HepG2 (cell line): ENCODE results near the gene STMN3. TPM values are rescaled to one million over a fixed set of nuclear protein-coding genes. Genes with fewer than 3 reads are reported as not detected.

ENCODE experiments used
- AKAP8 ChIP-seq: sonication (generic); formaldehyde crosslinking; IDR thresholded peaks from 2 replicates; pipeline ENCODE4 v1.5.1; 2020; ENCODE audit warnings: mild to moderate bottlenecking, missing genetic modification reagents
- CBX1 ChIP-seq: IDR thresholded peaks from one replicate; pipeline ENCODE4 v1.6.1; 2016; ENCODE audit warnings: antibody characterized with exemption, low read depth
- ETV5 ChIP-seq: IDR thresholded peaks from 2 replicates; pipeline ENCODE4 v1.6.1; 2018; ENCODE audit warnings: missing biosample characterization, missing genetic modification reagents, inconsistent platforms, borderline replicate concordance
- KDM3A ChIP-seq: IDR thresholded peaks from 2 replicates; pipeline ENCODE4 v1.6.1; 2018; ENCODE audit warnings: low read depth, missing compliant biosample characterization
- MXI1 ChIP-seq: IDR thresholded peaks from 3 replicates; pipeline ENCODE4 v1.6.1; 2012; ENCODE audit warnings: low read depth, low read length, inconsistent platforms, borderline replicate concordance
- PRPF4 ChIP-seq: fragments of 200-400 bp; formaldehyde crosslinking; IDR thresholded peaks from 2 replicates; pipeline ENCODE4 v1.6.1; 2016; ENCODE audit warnings: low read length, low read depth; ENCODE audit not compliant: poor library complexity, severe bottlenecking
- RBFOX2 ChIP-seq: fragments of 200-400 bp; formaldehyde crosslinking; IDR thresholded peaks from 2 replicates; pipeline ENCODE4 v1.6.1; 2017; ENCODE audit warnings: low read depth, mild to moderate bottlenecking, low read length
- SIN3A ChIP-seq: IDR thresholded peaks from 2 replicates; pipeline ENCODE4 v1.6.1; 2011; ENCODE audit warnings: low read depth, mild to moderate bottlenecking, control low read depth, low read length, borderline replicate concordance
- TOPORS ChIP-seq: sonication (generic); formaldehyde crosslinking; IDR thresholded peaks from 2 replicates; pipeline ENCODE4 v1.8.0; 2023; ENCODE audit warnings: mild to moderate bottlenecking, missing genetic modification reagents
- YEATS2 ChIP-seq: sonication (generic); formaldehyde crosslinking; IDR thresholded peaks from 2 replicates; pipeline ENCODE4 v1.4.0; 2020; ENCODE audit warnings: missing genetic modification reagents, borderline replicate concordance
- ZBTB25 ChIP-seq: IDR thresholded peaks from 2 replicates; pipeline ENCODE4 v1.6.1; 2018; ENCODE audit warnings: missing genetic modification reagents
- ZBTB3 ChIP-seq: sonication (generic); formaldehyde crosslinking; IDR thresholded peaks from 2 replicates; pipeline ENCODE4 v1.4.0; 2020; ENCODE audit warnings: low read depth, mild to moderate bottlenecking, moderate library complexity, missing genetic modification reagents, borderline replicate concordance
- ZBTB8A ChIP-seq: sonication (generic); formaldehyde crosslinking; IDR thresholded peaks from 2 replicates; pipeline ENCODE4 v1.4.0; 2020; ENCODE audit warnings: mild to moderate bottlenecking, low read depth, missing genetic modification reagents, borderline replicate concordance
- ZNF207 ChIP-seq: fragments of 450-650 bp; IDR thresholded peaks from 2 replicates; pipeline ENCODE4 v1.6.1; 2016; ENCODE audit warnings: antibody characterized with exemption, borderline replicate concordance
- ZNF235 ChIP-seq: sonication (generic); formaldehyde crosslinking; IDR thresholded peaks from 2 replicates; pipeline ENCODE4 v1.8.1; 2023; ENCODE audit warnings: mild to moderate bottlenecking, missing genetic modification reagents, borderline replicate concordance
- ZNF24 ChIP-seq: fragments of 450-650 bp; IDR thresholded peaks from 2 replicates; pipeline ENCODE4 v1.6.1; 2017; ENCODE audit warnings: antibody characterized with exemption, mild to moderate bottlenecking
- ZNF317 ChIP-seq: sonication (generic); formaldehyde crosslinking; IDR thresholded peaks from 2 replicates; pipeline ENCODE4 v1.5.0; 2020; ENCODE audit warnings: mild to moderate bottlenecking, missing genetic modification reagents
- ZNF333 ChIP-seq: sonication (generic); formaldehyde crosslinking; IDR thresholded peaks from 2 replicates; pipeline ENCODE4 v1.4.0; 2020; ENCODE audit warnings: mild to moderate bottlenecking, missing genetic modification reagents, borderline replicate concordance
- ZNF337 ChIP-seq: sonication (generic); formaldehyde crosslinking; IDR thresholded peaks from 2 replicates; pipeline ENCODE4 v1.5.1; 2020; ENCODE audit warnings: missing genetic modification reagents, low read depth, mild to moderate bottlenecking, borderline replicate concordance
- ZNF441 ChIP-seq: sonication (generic); formaldehyde crosslinking; IDR thresholded peaks from 2 replicates; pipeline ENCODE4 v1.7.0; 2021; ENCODE audit warnings: missing genetic modification reagents, borderline replicate concordance
- ZNF530 ChIP-seq: sonication (generic); formaldehyde crosslinking; IDR thresholded peaks from 2 replicates; pipeline ENCODE4 v1.5.0; 2020; ENCODE audit warnings: low read depth, mild to moderate bottlenecking, missing genetic modification reagents
- ZNF563 ChIP-seq: sonication (generic); formaldehyde crosslinking; IDR thresholded peaks from 2 replicates; pipeline ENCODE4 v1.8.0; 2022; ENCODE audit warnings: mild to moderate bottlenecking, moderate library complexity, missing genetic modification reagents
- ZNF75D ChIP-seq: sonication (generic); formaldehyde crosslinking; IDR thresholded peaks from 2 replicates; pipeline ENCODE4 v1.8.1; 2023; ENCODE audit warnings: missing genetic modification reagents, mild to moderate bottlenecking, borderline replicate concordance
- polyA plus RNA-seq, 8 experiments: library from polyadenylated mRNA; depleted of rRNA in 3 of 8; stranded (reverse) in 7 of 8; unstranded in 1 of 8; fragments of >200 nt; fragmentation: Illumina TruSeq in 4 of 8; extraction: Trizol in 4 of 8; gene quantifications; 2 replicates each; pipeline versions ENCODE4 v1.2.1 to v1.2.3, GENCODE V29; 2011 to 2016; ENCODE audit warnings: low read depth in 4 of 8, missing spikeins in 1 of 8, mixed read lengths in 1 of 8; ENCODE audit not compliant: insufficient read depth in 1 of 8
- total RNA-seq, 5 experiments: library from RNA; depleted of rRNA; stranded (reverse); fragments of >200 nt; fragmentation: Illumina TruSeq; extraction: Trizol; gene quantifications; 2 replicates each; pipeline ENCODE4 v1.2.3, GENCODE V29; 2016; ENCODE audit warnings: low read depth in 1 of 5
- TF ChIP-seq, protein P1 (sequence below): sonication (generic); formaldehyde crosslinking; IDR thresholded peaks from 2 replicates; pipeline ENCODE4 v1.5.1; 2020; ENCODE audit warnings: mild to moderate bottlenecking, missing genetic modification reagents, borderline replicate concordance
- TF ChIP-seq, protein P2 (sequence below): sonication (generic); formaldehyde crosslinking; IDR thresholded peaks from 2 replicates; pipeline ENCODE4 v1.5.1; 2020; ENCODE audit warnings: mild to moderate bottlenecking, missing genetic modification reagents, moderate library complexity

The STMN3 gene
- total and polyA plus RNA-seq, 2 of the 13 experiments (the other 11 are each of a cell fraction or from before 2014, with no cell fraction given): 21.0 to 48.3 TPM

- TF ChIP-seq ZNF337 (peak; percentile 88; the same call in 1 of the 2 replicates), ZNF24 (no peak), ZNF333 (CRISPR knock-in tag) (peak; percentile 85; the same call in 1 of the 2 replicates), KDM3A (0 out of 2 replicates have a peak, but pooled peaks have one; percentile 17), ZBTB8A (peak; percentile 48; the same call in 1 of the 2 replicates), ZNF75D (CRISPR knock-in tag) (no peak), PRPF4 (peak; percentile 37), AKAP8 (CRISPR knock-in tag) (peak; percentile 57; the same call in 1 of the 2 replicates), ZBTB3 (CRISPR knock-in tag) (0 out of 2 replicates have a peak, but pooled peaks have one; percentile 18), ZNF563 (peak; percentile 25; the same call in 1 of the 2 replicates), ZNF317 (CRISPR knock-in tag) (no peak), MXI1 (peak; percentile 35; the same call in 1 of the 3 replicates), SIN3A (peak; percentile 55; the same call in 1 of the 2 replicates), ZNF530 (CRISPR knock-in tag) (no peak), ZNF441 (no peak; the same call in 1 of the 2 replicates), YEATS2 (CRISPR knock-in tag) (peak; percentile 37; the same call in 1 of the 2 replicates), TOPORS (0 out of 2 replicates have a peak, but pooled peaks have one; percentile 58), ETV5 (CRISPR knock-in tag) (no peak), ZNF235 (CRISPR knock-in tag) (0 out of 2 replicates have a peak, but pooled peaks have one; percentile 28), ZNF207 (no peak), RBFOX2 (peak; percentile 85), CBX1 (no peak), ZBTB25 (CRISPR knock-in tag) (0 out of 2 replicates have a peak, but pooled peaks have one; percentile 8)
- TF ChIP-seq, protein P1, sequence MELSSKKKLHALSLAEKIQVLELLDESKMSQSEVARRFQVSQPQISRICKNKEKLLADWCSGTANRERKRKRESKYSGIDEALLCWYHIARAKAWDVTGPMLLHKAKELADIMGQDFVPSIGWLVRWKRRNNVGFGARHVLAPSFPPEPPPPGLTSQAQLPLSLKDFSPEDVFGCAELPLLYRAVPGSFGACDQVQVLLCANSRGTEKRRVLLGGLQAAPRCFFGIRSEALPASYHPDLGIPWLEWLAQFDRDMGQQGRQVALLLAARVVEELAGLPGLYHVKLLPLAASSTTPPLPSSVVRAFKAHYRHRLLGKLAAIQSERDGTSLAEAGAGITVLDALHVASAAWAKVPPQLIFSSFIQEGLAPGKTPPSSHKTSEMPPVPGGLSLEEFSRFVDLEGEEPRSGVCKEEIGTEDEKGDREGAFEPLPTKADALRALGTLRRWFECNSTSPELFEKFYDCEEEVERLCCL (CRISPR knock-in tag): peak; percentile 78; the same call in 1 of the 2 replicates
- TF ChIP-seq, protein P2, sequence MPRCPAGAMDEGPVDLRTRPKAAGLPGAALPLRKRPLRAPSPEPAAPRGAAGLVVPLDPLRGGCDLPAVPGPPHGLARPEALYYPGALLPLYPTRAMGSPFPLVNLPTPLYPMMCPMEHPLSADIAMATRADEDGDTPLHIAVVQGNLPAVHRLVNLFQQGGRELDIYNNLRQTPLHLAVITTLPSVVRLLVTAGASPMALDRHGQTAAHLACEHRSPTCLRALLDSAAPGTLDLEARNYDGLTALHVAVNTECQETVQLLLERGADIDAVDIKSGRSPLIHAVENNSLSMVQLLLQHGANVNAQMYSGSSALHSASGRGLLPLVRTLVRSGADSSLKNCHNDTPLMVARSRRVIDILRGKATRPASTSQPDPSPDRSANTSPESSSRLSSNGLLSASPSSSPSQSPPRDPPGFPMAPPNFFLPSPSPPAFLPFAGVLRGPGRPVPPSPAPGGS: peak; percentile 95
These were observed 27.3 kb downstream of the STMN3 start (continued) for GRCh38 chr20:63625771-63626423.
